H9 (cell line): Measurements from ENCODE around the gene LCMT1. TPM values are rescaled to one million over a fixed set of nuclear protein-coding genes. Genes with fewer than 3 reads are reported as not detected.

Experiments used
- DNase-seq: peaks from one replicate; pipeline ENCODE4 v3.0.0-alpha.2; 2017
- H2AFZ ChIP-seq: one replicate; pipeline ENCODE4 v1.6.1; 2013; ENCODE audit warnings: mild to moderate bottlenecking, low read length, control low read depth, moderate library complexity
- H2AK5ac ChIP-seq: 2 replicates; pipeline ENCODE4 v1.6.1; 2013; ENCODE audit warnings: low read length, control low read depth, mixed read lengths; ENCODE audit not compliant: insufficient read length
- H2BK120ac ChIP-seq: one replicate; pipeline ENCODE4 v1.6.1; 2013; ENCODE audit warnings: low read depth, mild to moderate bottlenecking, low read length, control low read depth, inconsistent platforms; ENCODE audit not compliant: poor library complexity, severe bottlenecking
- H2BK12ac ChIP-seq: 2 replicates; pipeline ENCODE4 v1.6.1; 2013; ENCODE audit warnings: low read length, control low read depth, mixed read lengths, low read depth; ENCODE audit not compliant: insufficient read length
- H2BK15ac ChIP-seq: 2 replicates; pipeline ENCODE4 v1.6.1; 2013; ENCODE audit warnings: low read depth, low read length, control low read depth
- H2BK20ac ChIP-seq: one replicate; pipeline ENCODE4 v1.6.1; 2013; ENCODE audit warnings: low read depth, mild to moderate bottlenecking, low read length, control low read depth, inconsistent platforms; ENCODE audit not compliant: poor library complexity, severe bottlenecking
- H2BK5ac ChIP-seq: 2 replicates; pipeline ENCODE4 v1.6.1; 2013; ENCODE audit warnings: low read length, control low read depth, mixed read lengths; ENCODE audit not compliant: insufficient read length
- H3K14ac ChIP-seq: 2 replicates; pipeline ENCODE4 v1.6.1; 2013; ENCODE audit warnings: low read length, control low read depth; ENCODE audit not compliant: insufficient read depth
- H3K18ac ChIP-seq: 2 replicates; pipeline ENCODE4 v1.6.1; 2013; ENCODE audit warnings: low read depth, mild to moderate bottlenecking, mixed read lengths, low read length, control low read depth; ENCODE audit not compliant: insufficient read length
- H3K23ac ChIP-seq: 2 replicates; pipeline ENCODE4 v1.6.1; 2013; ENCODE audit warnings: low read length, control low read depth, mixed read lengths, low read depth; ENCODE audit not compliant: insufficient read length
- H3K23me2 ChIP-seq: 2 replicates; pipeline ENCODE4 v1.6.1; 2013; ENCODE audit warnings: low read depth, mild to moderate bottlenecking, mixed read lengths, low read length, control low read depth; ENCODE audit not compliant: insufficient read length, poor library complexity, severe bottlenecking
- H3K27ac ChIP-seq: 2 replicates; pipeline ENCODE4 v1.5.1; 2013; ENCODE audit warnings: low read length, control low read depth, mixed read lengths, low read depth; ENCODE audit not compliant: insufficient read length
- H3K27me3 ChIP-seq: 2 replicates; pipeline ENCODE4 v1.6.1; 2013; ENCODE audit warnings: low read length, control low read depth, inconsistent platforms; ENCODE audit not compliant: insufficient read depth
- H3K4ac ChIP-seq: 2 replicates; pipeline ENCODE4 v1.6.1; 2013; ENCODE audit warnings: low read depth, mild to moderate bottlenecking, control low read depth, inconsistent platforms, low read length, moderate library complexity
- H3K4me1 ChIP-seq: 2 replicates; pipeline ENCODE4 v1.6.1; 2013; ENCODE audit warnings: low read length, control low read depth, inconsistent platforms; ENCODE audit not compliant: insufficient read depth
- H3K4me2 ChIP-seq: 2 replicates; pipeline ENCODE4 v1.6.1; 2013; ENCODE audit warnings: low read length, control low read depth, mixed read lengths; ENCODE audit not compliant: insufficient read length, insufficient read depth
- H3K56ac ChIP-seq: 2 replicates; pipeline ENCODE4 v1.6.1; 2013; ENCODE audit warnings: low read depth, mild to moderate bottlenecking, mixed read lengths, low read length, control low read depth; ENCODE audit not compliant: insufficient read length
- H3K79me1 ChIP-seq: 2 replicates; pipeline ENCODE4 v1.6.1; 2013; ENCODE audit warnings: low read depth, mild to moderate bottlenecking, moderate library complexity, low read length, control low read depth, inconsistent platforms; ENCODE audit not compliant: insufficient read depth, poor library complexity, severe bottlenecking
- H3K79me2 ChIP-seq: 2 replicates; pipeline ENCODE4 v1.6.1; 2013; ENCODE audit warnings: low read length, control low read depth, inconsistent platforms; ENCODE audit not compliant: insufficient read depth
- H3K9ac ChIP-seq: 2 replicates; pipeline ENCODE4 v1.6.1; 2013; ENCODE audit warnings: low read length, control low read depth, mixed read lengths; ENCODE audit not compliant: insufficient read length; ENCODE audit errors: extremely low read depth
- H3K9me3 ChIP-seq: one replicate; pipeline ENCODE4 v1.6.1; 2013; ENCODE audit warnings: low read depth, low read length, inconsistent platforms; ENCODE audit not compliant: control insufficient read depth
- H3T11ph ChIP-seq: one replicate; pipeline ENCODE4 v1.6.1; 2013; ENCODE audit warnings: mild to moderate bottlenecking, low read length, control low read depth, inconsistent platforms
- H4K20me1 ChIP-seq: one replicate; pipeline ENCODE4 v1.6.1; 2013; ENCODE audit not compliant: control insufficient read depth, insufficient read length, insufficient read depth
- H4K5ac ChIP-seq: 2 replicates; pipeline ENCODE4 v1.6.1; 2013; ENCODE audit warnings: low read depth, mild to moderate bottlenecking, mixed read lengths, low read length, control low read depth; ENCODE audit not compliant: insufficient read length
- H4K8ac ChIP-seq: replicated peaks from 2 replicates; pipeline ENCODE4 v1.6.1; 2013; ENCODE audit warnings: low read length, control low read depth, mixed read lengths, low read depth; ENCODE audit not compliant: insufficient read length
- H4K91ac ChIP-seq: 2 replicates; pipeline ENCODE4 v1.6.1; 2013; ENCODE audit warnings: low read depth, mild to moderate bottlenecking, moderate library complexity, mixed read lengths, low read length, control low read depth; ENCODE audit not compliant: insufficient read length
- H3K27ac Mint-ChIP-seq, 3 experiments: 2 replicates in 2 of 3; 3 replicates in 1 of 3; pipeline ENCODE4 v1.8.0; 2020 to 2021; ENCODE audit warnings: mixed read lengths in 3 of 3, mild to moderate bottlenecking in 1 of 3, moderate library complexity in 1 of 3
- H3K27me3 Mint-ChIP-seq: 2 replicates; pipeline ENCODE4 v1.8.0; 2021; ENCODE audit warnings: low read depth, mild to moderate bottlenecking, moderate library complexity, mixed read lengths
- H3K36me3 Mint-ChIP-seq, 3 experiments: 2 replicates in 2 of 3; 3 replicates in 1 of 3; pipeline ENCODE4 v1.8.0; 2020 to 2021; ENCODE audit warnings: low read depth in 3 of 3, mixed read lengths in 3 of 3; ENCODE audit not compliant: insufficient read depth in 1 of 3
- H3K4me1 Mint-ChIP-seq, 2 experiments: 2 replicates each; pipeline ENCODE4 v1.8.0; 2020; ENCODE audit warnings: mixed read lengths in 2 of 2
- H3K4me3 Mint-ChIP-seq, 2 experiments: 2 replicates in 1 of 2; 3 replicates in 1 of 2; pipeline ENCODE4 v1.8.0; 2020 to 2021; ENCODE audit warnings: mild to moderate bottlenecking in 2 of 2, mixed read lengths in 2 of 2, moderate library complexity in 1 of 2
- H3K9me3 Mint-ChIP-seq, 2 experiments: 2 replicates in 1 of 2; 3 replicates in 1 of 2; pipeline ENCODE4 v1.8.0; 2020; ENCODE audit warnings: mild to moderate bottlenecking in 2 of 2, mixed read lengths in 2 of 2, moderate library complexity in 1 of 2
- CTCF ChIP-seq: fragments of 200-600 bp; sonication (generic); conservative IDR thresholded peaks from 3 replicates; pipeline ENCODE4 v1.8.0; 2021; ENCODE audit warnings: antibody characterized with exemption, mild to moderate bottlenecking
- WGBS: extraction: QIAGEN DNeasy Blood & Tissue Kit; methylation state at CpG from one replicate; pipeline ENCODE4 v1.1.7; 2013; ENCODE audit warnings: missing lambda C conversion rate, low lambda C conversion rate, mixed read lengths; ENCODE audit not compliant: insufficient read length; ENCODE audit errors: extremely low coverage; 5-methylcytosine and 5-hydroxymethylcytosine counted together
- total RNA-seq: library from RNA; stranded (reverse); gene quantifications from 2 replicates; pipeline ENCODE4 v1.2.1, GENCODE V29; 2021

The LCMT1 gene
- total RNA-seq, 1 experiment from 2014 or later: 81.2 TPM

GRCh38 chr16:25213709-25214397, 102.3 kb downstream of the LCMT1 start:
- H2BK15ac ChIP-seq: no peak overlapping the region
- no peak overlapping the region for H2AK5ac ChIP-seq
- no peak overlapping the region for H4K5ac ChIP-seq
- no peak overlapping the region for H3K4me2 ChIP-seq
- no peak overlapping the region for H3K27ac ChIP-seq
- no peak overlapping the region for H3K23ac ChIP-seq
- no peaks in the 10 kb centered on the region; a peak in 1 of 5 replicates for H3K9me3 Mint-ChIP-seq
- no peaks in the 10 kb centered on the region for H3K36me3 Mint-ChIP-seq
- no peak overlapping the region for H3T11ph ChIP-seq
- H3K4me1 ChIP-seq: no peaks in the 10 kb centered on the region
- H3K23me2 ChIP-seq: no peaks in the 10 kb centered on the region
- H3K18ac ChIP-seq: no peak overlapping the region
- no peaks in the 10 kb centered on the region for H3K9me3 ChIP-seq
- no peak overlapping the region for H2BK120ac ChIP-seq
- peak overlapping the region in 1 of 3 experiments; percentile 52; a peak in 1 of 7 replicates for H3K27ac Mint-ChIP-seq
- H4K20me1 ChIP-seq: no peaks in the 10 kb centered on the region
- no peak overlapping the region for H2BK12ac ChIP-seq
- H2BK20ac ChIP-seq: no peak overlapping the region
- DNase-seq: no peak
- H2BK5ac ChIP-seq: no peak overlapping the region
- no peaks in the 10 kb centered on the region for H3K79me1 ChIP-seq
- H3K27me3 ChIP-seq: no peaks in the 10 kb centered on the region
- H3K4ac ChIP-seq: no peak overlapping the region
- no peak overlapping the region for H4K91ac ChIP-seq
- no peaks in the 10 kb centered on the region for H3K4me1 Mint-ChIP-seq
- no peak overlapping the region for H3K4me3 Mint-ChIP-seq
- TF ChIP-seq CTCF: no peak
- H2AFZ ChIP-seq: no peak overlapping the region
- H3K14ac ChIP-seq: no peak overlapping the region
- no peak overlapping the region for H3K9ac ChIP-seq
- H4K8ac ChIP-seq: no peak overlapping the region
- no peak overlapping the region for H3K56ac ChIP-seq
- no peaks in the 10 kb centered on the region for H3K79me2 ChIP-seq
- peaks cover 4% of the 10 kb centered on the region for H3K27me3 Mint-ChIP-seq
- WGBS: no CpG with 5 or more reads among the region's 6 CpGs
